Heart left ventricle (tissue), 13 donors: ENCODE measurements around the gene OSGEP.

ENCODE experiments used
- POLR2A ChIP-seq, 2 donors: fragments of 450-650 bp; IDR thresholded peaks; one replicate each; pipeline ENCODE4 v1.6.1; 2017; ENCODE audit warnings: antibody characterized with exemption in 2 of 2, mild to moderate bottlenecking in 2 of 2, moderate library complexity in 2 of 2
- TF ChIP-seq, protein P1 (sequence below), 12 donors: fragments of 200-600 bp; sonication (generic) in 4 of 12; IDR thresholded peaks; one replicate each; pipeline versions ENCODE4 v1.5.0 to v1.8.0; 2018 to 2022; ENCODE audit warnings: antibody characterized with exemption in 12 of 12, mild to moderate bottlenecking in 5 of 12
- donor health status: ischemic (EF 13 %, LVEDD 7.1; RV severe dilation, severe dysfunction).
- donor health status: DM: no; HTN: yes; CAD: no.
- donor health status: DM: no; HTN: no; CAD: no.
- donor health status: ischemic (EF 25% LVEDD 6.9; RV normal size, moderate dysfunction).
- donor health status: ischemic (EF 25% LVEDD 5.7; RV mildly dilated, moderate dysfunction).
- donor health status: ischemic (EF 35%, LVEDD 5.7; RV mildly dilated, moderate dysfunction).
- donor health status: nonischemic (EF 11% LVEDD 7.7; RV severe dilation, severe dysfunction).
- donor health status: DM: yes; HTN: yes; CAD: no.
- donor health status: PGD.
- donor health status: ischemic (EF 29% LVEDD 5.4; RV normal size, mild dysfunction).
- donor health status: nonischemic (EF 23%, LVEDD 6.1; RV moderate dilation, normal function).

DNA sequence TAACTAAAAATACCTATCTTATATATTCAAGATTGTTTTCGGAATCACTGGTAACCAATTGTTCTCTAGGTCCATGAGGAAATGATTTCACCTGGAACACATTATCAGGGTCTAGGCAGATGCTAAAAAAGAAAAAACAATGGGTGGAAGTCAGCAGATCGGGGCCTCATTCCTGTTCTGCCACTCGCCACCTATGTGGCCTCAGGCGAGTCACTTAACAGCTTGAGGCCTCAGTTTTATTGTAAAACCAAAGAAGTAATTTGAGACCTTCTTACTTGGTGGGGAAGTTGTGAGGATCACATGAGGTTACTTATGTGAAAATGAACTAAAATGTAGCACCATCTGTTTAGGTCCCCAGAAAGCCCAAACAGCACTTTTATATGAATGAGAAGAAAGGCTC, 44.5 kb upstream of the OSGEP start:
- TF ChIP-seq POLR2A (IDR thresholded peaks at IDR 0.05) = no peak
- TF ChIP-seq, protein P1, sequence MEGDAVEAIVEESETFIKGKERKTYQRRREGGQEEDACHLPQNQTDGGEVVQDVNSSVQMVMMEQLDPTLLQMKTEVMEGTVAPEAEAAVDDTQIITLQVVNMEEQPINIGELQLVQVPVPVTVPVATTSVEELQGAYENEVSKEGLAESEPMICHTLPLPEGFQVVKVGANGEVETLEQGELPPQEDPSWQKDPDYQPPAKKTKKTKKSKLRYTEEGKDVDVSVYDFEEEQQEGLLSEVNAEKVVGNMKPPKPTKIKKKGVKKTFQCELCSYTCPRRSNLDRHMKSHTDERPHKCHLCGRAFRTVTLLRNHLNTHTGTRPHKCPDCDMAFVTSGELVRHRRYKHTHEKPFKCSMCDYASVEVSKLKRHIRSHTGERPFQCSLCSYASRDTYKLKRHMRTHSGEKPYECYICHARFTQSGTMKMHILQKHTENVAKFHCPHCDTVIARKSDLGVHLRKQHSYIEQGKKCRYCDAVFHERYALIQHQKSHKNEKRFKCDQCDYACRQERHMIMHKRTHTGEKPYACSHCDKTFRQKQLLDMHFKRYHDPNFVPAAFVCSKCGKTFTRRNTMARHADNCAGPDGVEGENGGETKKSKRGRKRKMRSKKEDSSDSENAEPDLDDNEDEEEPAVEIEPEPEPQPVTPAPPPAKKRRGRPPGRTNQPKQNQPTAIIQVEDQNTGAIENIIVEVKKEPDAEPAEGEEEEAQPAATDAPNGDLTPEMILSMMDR (IDR thresholded peaks at IDR 0.05) = no peak
